Glutamatergic neuron (in vitro differentiated cells): ENCODE measurements around the gene SUPT6H. TPM values are rescaled to one million over a fixed set of nuclear protein-coding genes. Genes with fewer than 3 reads are reported as not detected.
A peak's percentile ranks its signal among the peaks of the same experiment; 100 is the strongest.

Experiments
- DNase-seq: peaks from one replicate; pipeline ENCODE4 v3.0.0; 2022
- H3K27ac Mint-ChIP-seq: one replicate; pipeline ENCODE4 v1.8.0; 2020; ENCODE audit warnings: mild to moderate bottlenecking, mixed read lengths, inconsistent platforms; ENCODE audit not compliant: unreplicated experiment
- H3K27me3 Mint-ChIP-seq: one replicate; pipeline ENCODE4 v1.8.0; 2020; ENCODE audit warnings: mild to moderate bottlenecking, moderate library complexity, mixed read lengths, inconsistent platforms; ENCODE audit not compliant: unreplicated experiment
- H3K36me3 Mint-ChIP-seq: one replicate; pipeline ENCODE4 v1.8.0; 2020; ENCODE audit warnings: mild to moderate bottlenecking, mixed read lengths, inconsistent platforms; ENCODE audit not compliant: unreplicated experiment
- H3K4me1 Mint-ChIP-seq: one replicate; pipeline ENCODE4 v1.8.0; 2020; ENCODE audit warnings: mild to moderate bottlenecking, low read depth, mixed read lengths, inconsistent platforms; ENCODE audit not compliant: unreplicated experiment
- H3K4me3 Mint-ChIP-seq: one replicate; pipeline ENCODE4 v1.8.0; 2020; ENCODE audit warnings: mild to moderate bottlenecking, mixed read lengths, inconsistent platforms; ENCODE audit not compliant: unreplicated experiment
- H3K9me3 Mint-ChIP-seq: one replicate; pipeline ENCODE4 v1.8.0; 2020; ENCODE audit warnings: mild to moderate bottlenecking, moderate library complexity, mixed read lengths, inconsistent platforms; ENCODE audit not compliant: unreplicated experiment
- total RNA-seq: library from RNA; stranded (reverse); fragmentation: NEBNext Ultra II Directional; extraction: Animal tissue kit (Norgen Biotek cat#: 25700); gene quantifications from one replicate; pipeline ENCODE4 v1.2.1, GENCODE V29; 2021; ENCODE audit not compliant: unreplicated experiment
- TF ChIP-seq, protein P1 (sequence below): fragments of 200-600 bp; sonication (generic); IDR thresholded peaks from one replicate; pipeline ENCODE4 v1.5.0; 2021; ENCODE audit not compliant: partially characterized antibody, unreplicated experiment

The SUPT6H gene
- total RNA-seq, 1 donor from 2014 or later, result 108 TPM

DNA sequence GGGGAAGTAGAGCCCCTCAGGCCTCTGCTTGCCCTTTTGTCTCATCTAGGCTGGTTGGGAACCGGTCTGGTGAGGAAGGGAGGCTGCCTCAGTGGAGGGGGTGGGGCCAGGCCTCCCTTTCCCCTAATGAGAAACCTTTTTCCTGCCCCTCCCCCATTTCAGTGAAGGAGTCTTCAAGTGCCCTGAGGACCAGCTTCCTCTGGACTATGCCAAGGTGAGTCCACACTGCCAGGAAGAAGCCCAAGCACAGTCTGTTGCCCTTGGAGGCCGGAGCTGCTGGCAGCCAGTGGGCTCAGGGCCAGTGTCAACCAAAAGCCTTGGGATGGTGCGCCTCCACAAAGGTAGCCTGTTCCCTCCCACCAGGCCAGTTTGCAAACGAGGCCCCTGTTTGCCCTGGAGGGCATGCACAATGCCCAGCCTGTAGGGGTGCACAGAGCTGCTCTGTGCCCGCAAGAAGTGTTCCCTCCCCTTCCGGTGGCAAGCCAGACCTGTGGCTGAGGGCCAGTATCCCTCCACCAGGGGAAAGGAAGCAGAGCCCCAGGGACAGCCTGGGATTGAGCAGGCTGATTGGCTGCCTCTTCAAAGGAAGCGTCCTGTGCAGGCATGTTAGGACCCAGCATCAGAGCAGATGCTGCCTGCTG lies 85.2 kb downstream of the SUPT6H start:
- TF ChIP-seq, protein P1, sequence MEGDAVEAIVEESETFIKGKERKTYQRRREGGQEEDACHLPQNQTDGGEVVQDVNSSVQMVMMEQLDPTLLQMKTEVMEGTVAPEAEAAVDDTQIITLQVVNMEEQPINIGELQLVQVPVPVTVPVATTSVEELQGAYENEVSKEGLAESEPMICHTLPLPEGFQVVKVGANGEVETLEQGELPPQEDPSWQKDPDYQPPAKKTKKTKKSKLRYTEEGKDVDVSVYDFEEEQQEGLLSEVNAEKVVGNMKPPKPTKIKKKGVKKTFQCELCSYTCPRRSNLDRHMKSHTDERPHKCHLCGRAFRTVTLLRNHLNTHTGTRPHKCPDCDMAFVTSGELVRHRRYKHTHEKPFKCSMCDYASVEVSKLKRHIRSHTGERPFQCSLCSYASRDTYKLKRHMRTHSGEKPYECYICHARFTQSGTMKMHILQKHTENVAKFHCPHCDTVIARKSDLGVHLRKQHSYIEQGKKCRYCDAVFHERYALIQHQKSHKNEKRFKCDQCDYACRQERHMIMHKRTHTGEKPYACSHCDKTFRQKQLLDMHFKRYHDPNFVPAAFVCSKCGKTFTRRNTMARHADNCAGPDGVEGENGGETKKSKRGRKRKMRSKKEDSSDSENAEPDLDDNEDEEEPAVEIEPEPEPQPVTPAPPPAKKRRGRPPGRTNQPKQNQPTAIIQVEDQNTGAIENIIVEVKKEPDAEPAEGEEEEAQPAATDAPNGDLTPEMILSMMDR, result peak; percentile 11
- peaks cover 32% of the 10 kb centered on the region for H3K27me3 Mint-ChIP-seq
- peaks cover 13% of the 10 kb centered on the region for H3K4me1 Mint-ChIP-seq
- peak overlapping the region; percentile 90 for H3K4me3 Mint-ChIP-seq
- H3K27ac Mint-ChIP-seq, result peak overlapping the region; percentile 96
- DNase-seq, result peak; percentile 42
- no peaks in the 10 kb centered on the region for H3K36me3 Mint-ChIP-seq
- H3K9me3 Mint-ChIP-seq, result peaks cover 28% of the 10 kb centered on the region

DNA sequence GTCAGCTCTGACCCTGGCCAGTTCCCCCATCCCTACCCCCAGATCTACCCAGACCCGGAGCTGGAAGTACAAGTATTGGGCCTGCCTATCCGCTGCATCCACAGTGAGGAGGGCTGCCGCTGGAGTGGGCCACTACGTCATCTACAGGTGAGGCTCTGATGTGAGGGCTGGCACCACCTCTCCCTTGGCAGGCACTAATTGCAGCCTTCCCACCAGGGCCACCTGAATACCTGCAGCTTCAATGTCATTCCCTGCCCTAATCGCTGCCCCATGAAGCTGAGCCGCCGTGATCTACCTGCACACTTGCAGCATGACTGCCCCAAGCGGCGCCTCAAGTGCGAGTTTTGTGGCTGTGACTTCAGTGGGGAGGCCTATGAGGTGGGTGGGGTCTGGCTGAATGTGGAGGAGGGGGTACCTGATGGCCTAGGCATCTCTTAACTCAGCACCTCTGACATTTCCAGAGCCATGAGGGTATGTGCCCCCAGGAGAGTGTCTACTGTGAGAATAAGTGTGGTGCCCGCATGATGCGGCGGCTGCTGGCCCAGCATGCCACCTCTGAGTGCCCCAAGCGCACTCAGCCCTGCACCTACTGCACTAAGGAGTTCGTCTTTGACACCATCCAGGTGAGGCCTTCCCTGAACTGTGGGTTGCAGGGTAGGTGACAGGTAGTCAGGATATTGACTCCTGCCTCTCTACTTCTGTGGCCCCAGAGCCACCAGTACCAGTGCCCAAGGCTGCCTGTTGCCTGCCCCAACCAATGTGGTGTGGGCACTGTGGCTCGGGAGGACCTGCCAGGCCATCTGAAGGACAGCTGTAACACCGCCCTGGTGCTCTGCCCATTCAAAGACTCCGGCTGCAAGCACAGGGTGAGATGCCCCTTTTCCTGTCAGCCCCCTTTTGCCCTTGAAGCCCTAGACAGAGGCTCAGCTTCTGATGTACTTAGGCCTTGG lies 86.1 kb downstream of the SUPT6H start:
- H3K9me3 Mint-ChIP-seq, result peaks cover 25% of the 10 kb centered on the region
- peak overlapping the region; percentile 90 for H3K4me3 Mint-ChIP-seq
- no peaks in the 10 kb centered on the region for H3K36me3 Mint-ChIP-seq
- peaks cover 13% of the 10 kb centered on the region for H3K4me1 Mint-ChIP-seq
- H3K27ac Mint-ChIP-seq, result peak overlapping the region; percentile 96
- peaks cover 31% of the 10 kb centered on the region for H3K27me3 Mint-ChIP-seq
- TF ChIP-seq, protein P1, result no peak
- DNase-seq, result no peak

DNA sequence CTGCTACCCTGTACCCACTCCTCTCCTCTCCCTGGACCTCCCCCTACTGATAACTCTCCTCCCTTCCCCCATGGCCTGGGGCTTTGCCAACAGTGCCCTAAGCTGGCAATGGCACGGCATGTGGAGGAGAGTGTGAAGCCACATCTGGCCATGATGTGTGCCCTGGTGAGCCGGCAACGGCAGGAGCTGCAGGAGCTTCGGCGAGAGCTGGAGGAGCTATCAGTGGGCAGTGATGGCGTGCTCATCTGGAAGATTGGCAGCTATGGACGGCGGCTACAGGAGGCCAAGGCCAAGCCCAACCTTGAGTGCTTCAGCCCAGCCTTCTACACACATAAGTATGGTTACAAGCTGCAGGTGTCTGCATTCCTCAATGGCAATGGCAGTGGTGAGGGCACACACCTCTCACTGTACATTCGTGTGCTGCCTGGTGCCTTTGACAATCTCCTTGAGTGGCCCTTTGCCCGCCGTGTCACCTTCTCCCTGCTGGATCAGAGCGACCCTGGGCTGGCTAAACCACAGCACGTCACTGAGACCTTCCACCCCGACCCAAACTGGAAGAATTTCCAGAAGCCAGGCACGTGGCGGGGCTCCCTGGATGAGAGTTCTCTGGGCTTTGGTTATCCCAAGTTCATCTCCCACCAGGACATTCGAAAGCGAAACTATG lies 87.0 kb downstream of the SUPT6H start:
- peaks cover 30% of the 10 kb centered on the region for H3K27me3 Mint-ChIP-seq
- peak overlapping the region; percentile 52 for H3K27ac Mint-ChIP-seq
- H3K36me3 Mint-ChIP-seq, result no peaks in the 10 kb centered on the region
- no peak for DNase-seq
- H3K4me3 Mint-ChIP-seq, result no peak overlapping the region
- peaks cover 24% of the 10 kb centered on the region for H3K9me3 Mint-ChIP-seq
- TF ChIP-seq, protein P1, result no peak
- peaks cover 13% of the 10 kb centered on the region for H3K4me1 Mint-ChIP-seq

DNA sequence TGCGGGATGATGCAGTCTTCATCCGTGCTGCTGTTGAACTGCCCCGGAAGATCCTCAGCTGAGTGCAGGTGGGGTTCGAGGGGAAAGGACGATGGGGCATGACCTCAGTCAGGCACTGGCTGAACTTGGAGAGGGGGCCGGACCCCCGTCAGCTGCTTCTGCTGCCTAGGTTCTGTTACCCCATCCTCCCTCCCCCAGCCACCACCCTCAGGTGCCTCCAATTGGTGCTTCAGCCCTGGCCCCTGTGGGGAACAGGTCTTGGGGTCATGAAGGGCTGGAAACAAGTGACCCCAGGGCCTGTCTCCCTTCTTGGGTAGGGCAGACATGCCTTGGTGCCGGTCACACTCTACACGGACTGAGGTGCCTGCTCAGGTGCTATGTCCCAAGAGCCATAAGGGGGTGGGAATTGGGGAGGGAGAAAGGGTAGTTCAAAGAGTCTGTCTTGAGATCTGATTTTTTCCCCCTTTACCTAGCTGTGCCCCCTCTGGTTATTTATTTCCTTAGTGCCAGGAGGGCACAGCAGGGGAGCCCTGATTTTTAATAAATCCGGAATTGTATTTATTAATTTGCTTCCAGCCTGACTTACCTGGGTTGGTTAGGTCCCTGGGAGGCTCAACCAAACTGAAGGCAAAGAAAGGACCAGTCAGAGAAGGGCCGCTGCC lies 87.6 kb downstream of the SUPT6H start:
- Mint-ChIP-seq H3K27me3 (peaks cover 28% of the 10 kb centered on the region), H3K9me3 (peaks cover 24% of the 10 kb centered on the region), H3K27ac (no peak overlapping the region), H3K4me3 (peak overlapping the region; percentile 61), H3K4me1 (peaks cover 13% of the 10 kb centered on the region), H3K36me3 (no peaks in the 10 kb centered on the region)
- TF ChIP-seq, protein P1, result no peak
- DNase-seq, result no peak
